ENCODE results near the gene RANBP1. TPM values are rescaled to one million over a fixed set of nuclear protein-coding genes. Genes with fewer than 3 reads are reported as not detected.

RANBP1 gene
- total RNA-seq, 1 donor from 2014 or later = 177 TPM

DNA sequence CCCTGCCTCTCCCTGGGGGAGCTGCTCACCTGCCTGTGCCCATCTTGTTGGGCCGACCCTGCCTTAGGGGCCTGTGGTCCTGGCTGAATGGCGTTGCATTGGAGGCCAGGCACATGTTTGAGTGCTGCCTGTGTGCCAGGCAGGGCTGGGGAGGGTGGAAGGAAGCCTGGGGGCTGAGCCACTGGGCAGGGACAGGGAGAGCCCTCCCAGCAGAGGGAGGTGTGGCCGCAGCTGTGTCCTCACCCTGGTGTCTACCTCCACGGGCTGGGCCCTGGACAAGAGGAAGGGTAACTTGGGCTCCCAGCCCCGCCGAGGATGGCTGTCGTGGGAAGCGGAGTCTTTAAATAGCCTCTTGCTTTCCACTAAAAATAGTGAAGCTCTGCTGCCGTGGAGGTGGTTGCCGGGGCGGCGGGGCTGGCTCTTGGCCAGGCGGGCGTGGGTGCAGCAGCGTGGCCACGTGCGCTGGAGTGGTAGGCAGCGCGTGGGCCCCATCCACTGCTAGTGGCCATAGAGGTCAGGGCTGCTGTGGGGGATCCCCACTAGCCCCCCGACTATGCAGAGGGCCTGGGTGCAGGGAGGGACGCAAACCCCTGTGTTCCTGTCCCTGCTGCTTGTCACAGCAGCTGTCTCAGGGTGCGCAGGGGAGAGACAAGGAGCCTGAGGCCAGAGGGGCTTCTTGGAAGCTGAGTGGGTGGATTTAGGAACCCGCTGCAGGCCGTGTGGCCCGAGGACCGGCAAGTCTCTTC lies 21.9 kb downstream of the RANBP1 start:
- intact Hi-C loops (cut with DNase I) = no loop called here
- TF ChIP-seq POLR2AphosphoS5 (IDR thresholded peaks at IDR 0.05; ENCODE audit: insufficient read depth in 1 of 2, low read depth in 1 of 2) (no peak), POLR2A (IDR thresholded peaks at IDR 0.05) (no peak), CTCF (IDR thresholded peaks at IDR 0.05) (no peak)
- H3K27ac ChIP-seq = no peak overlapping the region

DNA sequence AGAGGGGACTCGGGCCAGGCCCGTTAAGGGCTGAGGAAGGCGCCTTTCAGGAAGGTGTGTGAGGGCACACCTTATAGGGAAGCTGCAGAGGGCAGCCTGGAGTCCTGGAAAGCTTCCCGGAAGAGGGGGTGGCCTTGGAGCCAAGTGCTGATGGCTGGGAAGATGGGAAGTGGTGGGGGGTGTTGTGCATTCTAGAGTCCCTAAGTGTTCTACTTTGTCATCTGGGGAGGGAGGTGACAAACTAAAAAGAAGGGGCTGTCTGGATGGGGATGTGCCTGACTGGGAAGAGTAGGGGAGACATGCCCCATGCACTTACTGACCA lies 22.5 kb downstream of the RANBP1 start:
- peaks cover 53% of the 10 kb centered on the region for H3K4me1 ChIP-seq
- no peak for TF ChIP-seq CTCF (IDR thresholded peaks at IDR 0.05)
- no peak for TF ChIP-seq POLR2AphosphoS5 (IDR thresholded peaks at IDR 0.05; ENCODE audit: insufficient read depth in 1 of 2, low read depth in 1 of 2)
- no peak for TF ChIP-seq POLR2A (IDR thresholded peaks at IDR 0.05)
- H3K27me3 ChIP-seq = no peaks in the 10 kb centered on the region
- H3K9me3 ChIP-seq = no peaks in the 10 kb centered on the region
- H3K36me3 ChIP-seq = peaks cover 0 to 16% of the 10 kb centered on the region in 2 donors
- DNase-seq (ENCODE audit: extremely low spot score in 2 of 2) = no peak
- H3K27ac ChIP-seq = no peak overlapping the region
- no peak overlapping the region for H3K4me3 ChIP-seq
- intact Hi-C loops (cut with DNase I) = no loop called here

More for the DNA sequence above, 21.9 kb downstream of the RANBP1 start:
- Histone ChIP-seq H3K4me3 (no peak overlapping the region), H3K9me3 (no peaks in the 10 kb centered on the region), H3K4me1 (peaks cover 59% of the 10 kb centered on the region), H3K36me3 (peaks cover 0 to 12% of the 10 kb centered on the region in 2 donors), H3K27me3 (no peaks in the 10 kb centered on the region)
- no peak for DNase-seq (ENCODE audit: extremely low spot score in 2 of 2)

- no peaks in the 10 kb centered on the region for H3K9me3 ChIP-seq
- H3K4me1 ChIP-seq = peaks cover 49% of the 10 kb centered on the region
- H3K27ac ChIP-seq = no peak overlapping the region
- H3K27me3 ChIP-seq = no peaks in the 10 kb centered on the region
- no peak overlapping the region for H3K4me3 ChIP-seq
- intact Hi-C loops (cut with DNase I) = no loop called here
- DNase-seq (ENCODE audit: extremely low spot score in 2 of 2) = no peak
- peaks cover 0 to 21% of the 10 kb centered on the region in 2 donors for H3K36me3 ChIP-seq
- no peak for TF ChIP-seq POLR2A (IDR thresholded peaks at IDR 0.05)
- TF ChIP-seq POLR2AphosphoS5 (IDR thresholded peaks at IDR 0.05; ENCODE audit: insufficient read depth in 1 of 2, low read depth in 1 of 2) = no peak
- TF ChIP-seq CTCF (IDR thresholded peaks at IDR 0.05) = no peak
Measured at GRCh38 chr22:20138868-20139267, 23.0 kb downstream of the RANBP1 start.

GRCh38 chr22:20139391-20140106 lies 23.6 kb downstream of the RANBP1 start:
- H3K9me3 ChIP-seq = no peaks in the 10 kb centered on the region
- intact Hi-C loops (cut with DNase I) = no loop called here
- no peak overlapping the region for H3K27ac ChIP-seq
- H3K4me3 ChIP-seq = no peak overlapping the region
- H3K36me3 ChIP-seq = peaks cover 0 to 23% of the 10 kb centered on the region in 2 donors
- no peaks in the 10 kb centered on the region for H3K27me3 ChIP-seq
- TF ChIP-seq POLR2A (IDR thresholded peaks at IDR 0.05) (no peak), CTCF (IDR thresholded peaks at IDR 0.05) (no peak), POLR2AphosphoS5 (IDR thresholded peaks at IDR 0.05; ENCODE audit: insufficient read depth in 1 of 2, low read depth in 1 of 2) (no peak)
- DNase-seq (ENCODE audit: extremely low spot score in 2 of 2) = no peak
- H3K4me1 ChIP-seq = peaks cover 42% of the 10 kb centered on the region

GRCh38 chr22:20140107-20140445 lies 24.2 kb downstream of the RANBP1 start:
- H3K36me3 ChIP-seq = peaks cover 0 to 23% of the 10 kb centered on the region in 2 donors
- DNase-seq (ENCODE audit: extremely low spot score in 2 of 2) = no peak
- H3K4me3 ChIP-seq = no peak overlapping the region
- H3K9me3 ChIP-seq = no peaks in the 10 kb centered on the region
- H3K27me3 ChIP-seq = no peaks in the 10 kb centered on the region
- H3K4me1 ChIP-seq = peaks cover 36% of the 10 kb centered on the region
- no peak for TF ChIP-seq POLR2A (IDR thresholded peaks at IDR 0.05)
- no peak for TF ChIP-seq POLR2AphosphoS5 (IDR thresholded peaks at IDR 0.05; ENCODE audit: insufficient read depth in 1 of 2, low read depth in 1 of 2)
- no peak for TF ChIP-seq CTCF (IDR thresholded peaks at IDR 0.05)
- H3K27ac ChIP-seq = no peak overlapping the region
- intact Hi-C loops (cut with DNase I) = no loop called here

Data from vagina (tissue), 2 donors.